ENCODE measurements around the gene ZRSR2. TPM values are rescaled to one million over a fixed set of nuclear protein-coding genes. Genes with fewer than 3 reads are reported as not detected.
"Not testable (repeated sequence)": the region's sequence is repeated elsewhere in the genome, so short reads cannot be mapped to it uniquely, and the experiment has no call there.

ZRSR2 gene
- total RNA-seq, 2 experiments from 2014 or later = 21.9 to 24.2 TPM

- H3K36me3 Mint-ChIP-seq (ENCODE audit: low read depth) = peaks cover 50% of the 10 kb centered on the region
Observed at GRCh38 chrX:15813416-15813815, 23.1 kb downstream of the ZRSR2 start.

GRCh38 chrX:15814771-15815365 lies 24.6 kb downstream of the ZRSR2 start:
- ChIA-PET POLR2A (interaction anchor here (1.1 kb wide), 1 partner anchor 40 kb away, joined by 3 read pairs; the partner anchor contains the start of gene AP1S2), CTCF (interaction anchor here (0.6 to 1.2 kb wide), 4 partner anchors 32 to 1033 kb away, joined by 3 read pairs; no protein-coding TSS in a partner anchor)
- DNase-seq = no peak
- H3K4me3 Mint-ChIP-seq = no peak overlapping the region
- H3K9me3 Mint-ChIP-seq = no peaks in the 10 kb centered on the region
- H3K27me3 Mint-ChIP-seq = no peaks in the 10 kb centered on the region
- H3K27ac Mint-ChIP-seq = no peak overlapping the region
- H3K4me1 Mint-ChIP-seq = peaks cover 46% of the 10 kb centered on the region
- peaks cover 46% of the 10 kb centered on the region for H3K36me3 Mint-ChIP-seq (ENCODE audit: low read depth)

More at GRCh38 chrX:15813416-15813815, 23.1 kb downstream of the ZRSR2 start:
- no peak overlapping the region for H3K4me3 Mint-ChIP-seq
- no peaks in the 10 kb centered on the region for H3K9me3 Mint-ChIP-seq
- DNase-seq = no peak
- H3K27ac Mint-ChIP-seq = no peak overlapping the region
- no peaks in the 10 kb centered on the region for H3K27me3 Mint-ChIP-seq
- ChIA-PET CTCF (interaction anchor here (1.4 kb wide), 1 partner anchor 42 kb away, joined by 3 read pairs; the partner anchor contains the start of gene AP1S2), POLR2A (interaction anchor here (1.3 kb wide), 1 partner anchor 22 kb away, joined by 4 read pairs; no protein-coding TSS in a partner anchor)
- H3K4me1 Mint-ChIP-seq = peaks cover 46% of the 10 kb centered on the region

- Mint-ChIP-seq H3K36me3 (ENCODE audit: low read depth) (peaks cover 49% of the 10 kb centered on the region), H3K4me3 (no peak overlapping the region), H3K4me1 (peaks cover 54% of the 10 kb centered on the region), H3K27me3 (no peaks in the 10 kb centered on the region), H3K9me3 (no peaks in the 10 kb centered on the region), H3K27ac (peak overlapping the region; percentile 79)
- CTCF ChIA-PET = interaction anchor here (0.9 to 1.4 kb wide), 5 partner anchors 15 to 156 kb away, joined by 3 to 7 read pairs (median 3); partner anchors contain the start of gene AP1S2
- DNase-seq = peak; percentile 40
- POLR2A ChIA-PET = interaction anchor here (0.9 to 2.1 kb wide), 6 partner anchors 10 to 77 kb away, joined by 3 to 16 read pairs (median 6); partner anchors contain the start of genes AP1S2, CA5B and ZRSR2
Observed at GRCh38 chrX:15815779-15816437, 25.6 kb downstream of the ZRSR2 start.

- peak overlapping the region; percentile 79 for H3K27ac Mint-ChIP-seq
- ChIA-PET POLR2A (interaction anchor here (0.9 to 2.1 kb wide), 7 partner anchors 11 to 78 kb away, joined by 3 to 16 read pairs (median 4); partner anchors contain the start of genes AP1S2, CA5B and ZRSR2), CTCF (interaction anchor here (0.9 to 1.4 kb wide), 4 partner anchors 15 to 39 kb away, joined by 3 to 7 read pairs (median 4); partner anchors contain the start of gene AP1S2)
- no peak for DNase-seq
- H3K9me3 Mint-ChIP-seq = no peaks in the 10 kb centered on the region
- peaks cover 53% of the 10 kb centered on the region for H3K36me3 Mint-ChIP-seq (ENCODE audit: low read depth)
- peaks cover 54% of the 10 kb centered on the region for H3K4me1 Mint-ChIP-seq
- no peak overlapping the region for H3K4me3 Mint-ChIP-seq
- no peaks in the 10 kb centered on the region for H3K27me3 Mint-ChIP-seq
Observed at GRCh38 chrX:15816438-15816809, 26.1 kb downstream of the ZRSR2 start.

- POLR2A ChIA-PET = interaction anchor here (1.0 to 2.1 kb wide), 6 partner anchors 12 to 78 kb away, joined by 3 to 16 read pairs (median 6); partner anchors contain the start of genes AP1S2, CA5B and ZRSR2
- H3K36me3 Mint-ChIP-seq (ENCODE audit: low read depth) = peaks cover 55% of the 10 kb centered on the region
- H3K4me3 Mint-ChIP-seq = no peak overlapping the region
- H3K4me1 Mint-ChIP-seq = peaks cover 54% of the 10 kb centered on the region
- peak; percentile 61 for DNase-seq
- H3K9me3 Mint-ChIP-seq = no peaks in the 10 kb centered on the region
- peak overlapping the region; percentile 79 for H3K27ac Mint-ChIP-seq
- CTCF ChIA-PET = no interaction called here
- H3K27me3 Mint-ChIP-seq = no peaks in the 10 kb centered on the region
Observed at GRCh38 chrX:15816886-15817285, 26.6 kb downstream of the ZRSR2 start.

- ChIA-PET CTCF (no interaction called here), POLR2A (interaction anchor here (1.9 kb wide), 1 partner anchor 30 kb away, joined by 4 read pairs; the partner anchor contains the start of gene ZRSR2)
- Mint-ChIP-seq H3K4me1 (peaks cover 31% of the 10 kb centered on the region), H3K27me3 (no peaks in the 10 kb centered on the region), H3K4me3 (no peak overlapping the region), H3K9me3 (no peaks in the 10 kb centered on the region), H3K36me3 (ENCODE audit: low read depth) (peaks cover 55% of the 10 kb centered on the region), H3K27ac (peak overlapping the region; percentile 29)
- DNase-seq = no peak
Observed at GRCh38 chrX:15820106-15821073, 30.1 kb downstream of the ZRSR2 start.

- peaks cover 52% of the 10 kb centered on the region for H3K36me3 Mint-ChIP-seq (ENCODE audit: low read depth)
- no peaks in the 10 kb centered on the region for H3K9me3 Mint-ChIP-seq
- no peaks in the 10 kb centered on the region for H3K27me3 Mint-ChIP-seq
- H3K4me1 Mint-ChIP-seq = peaks cover 10% of the 10 kb centered on the region
- ChIA-PET POLR2A (no interaction called here), CTCF (no interaction called here)
- no peak for DNase-seq
- no peak overlapping the region for H3K27ac Mint-ChIP-seq
- no peak overlapping the region for H3K4me3 Mint-ChIP-seq
Observed at GRCh38 chrX:15822922-15823321, 32.6 kb downstream of the ZRSR2 start.

- Mint-ChIP-seq H3K27me3 (no peaks in the 10 kb centered on the region), H3K27ac (no peak overlapping the region), H3K36me3 (ENCODE audit: low read depth) (peaks cover 41% of the 10 kb centered on the region), H3K4me3 (no peak overlapping the region), H3K4me1 (no peaks in the 10 kb centered on the region), H3K9me3 (no peaks in the 10 kb centered on the region)
- CTCF ChIA-PET = no interaction called here
- POLR2A ChIA-PET = no interaction called here
- no peak for DNase-seq
Observed at GRCh38 chrX:15825936-15826335, 35.7 kb downstream of the ZRSR2 start.

- Mint-ChIP-seq H3K4me3 (no peak overlapping the region), H3K36me3 (ENCODE audit: low read depth) (peaks cover 23% of the 10 kb centered on the region), H3K9me3 (no peaks in the 10 kb centered on the region), H3K27me3 (no peaks in the 10 kb centered on the region), H3K4me1 (no peaks in the 10 kb centered on the region), H3K27ac (no peak overlapping the region)
- ChIA-PET CTCF (no interaction called here), POLR2A (interaction anchor here (0.9 to 1.1 kb wide), 2 partner anchors 13 to 38 kb away, joined by 3 to 4 read pairs; no protein-coding TSS in a partner anchor)
- no peak for DNase-seq
Observed at GRCh38 chrX:15829217-15829616, 38.9 kb downstream of the ZRSR2 start.

- H3K4me1 Mint-ChIP-seq, CTCF ChIA-PET, H3K27me3 Mint-ChIP-seq, H3K27ac Mint-ChIP-seq, POLR2A ChIA-PET, DNase-seq, H3K9me3 Mint-ChIP-seq, H3K4me3 Mint-ChIP-seq: not testable (repeated sequence)
- H3K36me3 Mint-ChIP-seq (ENCODE audit: low read depth) = peaks cover 15% of the 10 kb centered on the region
Observed at GRCh38 chrX:15831347-15831746, 41.1 kb downstream of the ZRSR2 start.

GRCh38 chrX:15834053-15834452 lies 43.8 kb downstream of the ZRSR2 start:
- ChIA-PET CTCF (no interaction called here), POLR2A (no interaction called here)
- no peaks in the 10 kb centered on the region for H3K27me3 Mint-ChIP-seq
- H3K9me3 Mint-ChIP-seq = no peaks in the 10 kb centered on the region
- H3K36me3 Mint-ChIP-seq (ENCODE audit: low read depth) = peaks cover 3% of the 10 kb centered on the region
- no peak for DNase-seq
- H3K4me1 Mint-ChIP-seq = no peaks in the 10 kb centered on the region
- H3K27ac Mint-ChIP-seq = no peak overlapping the region
- no peak overlapping the region for H3K4me3 Mint-ChIP-seq

GRCh38 chrX:15834827-15835595 lies 44.7 kb downstream of the ZRSR2 start:
- no peak for DNase-seq
- ChIA-PET POLR2A (no interaction called here), CTCF (no interaction called here)
- peaks cover 3% of the 10 kb centered on the region for H3K36me3 Mint-ChIP-seq (ENCODE audit: low read depth)
- H3K27me3 Mint-ChIP-seq = no peaks in the 10 kb centered on the region
- no peaks in the 10 kb centered on the region for H3K9me3 Mint-ChIP-seq
- no peak overlapping the region for H3K27ac Mint-ChIP-seq
- H3K4me1 Mint-ChIP-seq = no peaks in the 10 kb centered on the region
- H3K4me3 Mint-ChIP-seq = no peak overlapping the region
